Stimulated activated CD4-positive, alpha-beta T cell treated with anti-CD3 and anti-CD28 coated beads, TNF-alpha, amount 100 ng/mL, for 1 hour (primary cell): ENCODE data around the gene MIOS.
"Not testable (repeated sequence)": the region's sequence is repeated elsewhere in the genome, so short reads cannot be mapped to it uniquely, and the experiment has no call there.

Experiments
- DNase-seq, 3 donors: peaks; one replicate each; pipeline ENCODE4 v3.0.0-alpha.2; 2020; ENCODE audit warnings: low read depth in 3 of 3, low spot score in 1 of 3

The MIOS gene

GRCh38 chr7:7554649-7555575 lies 11.8 kb upstream of the MIOS start:
- DNase-seq: no peak

GRCh38 chr7:7556852-7557251 lies 9.8 kb upstream of the MIOS start:
- no peak for DNase-seq

GRCh38 chr7:7557252-7557651 lies 9.4 kb upstream of the MIOS start:
- no peak for DNase-seq

GRCh38 chr7:7561591-7561990 lies 5.1 kb upstream of the MIOS start:
- not testable (repeated sequence) for DNase-seq

GRCh38 chr7:7562736-7563135 lies 3.9 kb upstream of the MIOS start:
- no peak for DNase-seq

GRCh38 chr7:7563269-7563668 lies 3.4 kb upstream of the MIOS start:
- no peak for DNase-seq

- no peak for DNase-seq
These were observed 2.9 kb upstream of the MIOS start for GRCh38 chr7:7563813-7564212.

GRCh38 chr7:7564323-7564780 lies 2.3 kb upstream of the MIOS start:
- DNase-seq: no peak

- no peak for DNase-seq
These were observed 1.5 kb upstream of the MIOS start for GRCh38 chr7:7565018-7565680.

GRCh38 chr7:7565746-7566650 lies 686 bp upstream of the MIOS start:
- DNase-seq: no peak

- DNase-seq: no peak
These were observed 1.3 kb downstream of the MIOS start for GRCh38 chr7:7567898-7568531.

GRCh38 chr7:7568553-7568952 lies 1.9 kb downstream of the MIOS start:
- DNase-seq: no peak

GRCh38 chr7:7569081-7569527 lies 2.4 kb downstream of the MIOS start:
- DNase-seq: no peak

GRCh38 chr7:7569615-7570014 lies 2.9 kb downstream of the MIOS start:
- no peak for DNase-seq

GRCh38 chr7:7570584-7570983 lies 3.9 kb downstream of the MIOS start:
- no peak for DNase-seq

- no peak for DNase-seq
These were observed 7.0 kb downstream of the MIOS start for GRCh38 chr7:7573701-7574100.

GRCh38 chr7:7576344-7576743 lies 9.7 kb downstream of the MIOS start:
- DNase-seq: no peak

- DNase-seq: no peak
These were observed 11.2 kb downstream of the MIOS start for GRCh38 chr7:7577888-7578287.

- DNase-seq: no peak
These were observed 13.0 kb downstream of the MIOS start for GRCh38 chr7:7579638-7580037.

GRCh38 chr7:7581531-7582179 lies 15.0 kb downstream of the MIOS start:
- DNase-seq: no peak
